RWPE1 (cell line): ENCODE data around the gene GNAQ.

ENCODE experiments used
- CTCF ChIA-PET: fragments of 350-600 bp; sonication (Branson Sonifier 250); formaldehyde crosslinking; extraction: SDS; loops from one replicate; lab custom pipeline; 2021; lab: Yijun Ruan, JAX
- POLR2A ChIA-PET: fragments of 400-600 bp; formaldehyde crosslinking; extraction: SDS; loops from one replicate; lab custom pipeline; 2020; ENCODE audit warnings: antibody characterized with exemption; ENCODE audit not compliant: low non-redundant PET; lab: Yijun Ruan, JAX
- DNase-seq: peaks from one replicate; pipeline ENCODE4 v3.0.0; 2012; ENCODE audit warnings: low spot score
- H3K27ac ChIP-seq: fragments of 450-650 bp; 2 replicates; pipeline ENCODE4 v1.5.1; 2017
- CTCF ChIP-seq: fragments of 450-650 bp; conservative IDR thresholded peaks from 2 replicates; pipeline ENCODE4 v1.5.1; 2017; ENCODE audit warnings: low read depth, mild to moderate bottlenecking

The GNAQ gene

GRCh38 chr9:78031444-78031892, at the start of gene GNAQ:
TSS of gene GNAQ (minus strand) at chr9:78031811. CDS start at chr9:78031235, 576 bp downstream.
- POLR2A ChIA-PET = no interaction called here
- H3K27ac ChIP-seq = peak within 1 kb of the TSS; percentile 91
- no peak for TF ChIP-seq CTCF
- CTCF ChIA-PET = interaction anchor here (0.7 kb wide), 1 partner anchor 54 kb away, joined by 3 read pairs; no protein-coding TSS in a partner anchor
- no peak for DNase-seq

GRCh38 chr9:78074385-78075291, 43.0 kb upstream of the GNAQ start:
- no peak for DNase-seq
- ChIA-PET POLR2A (no interaction called here), CTCF (interaction anchor here (1.0 kb wide), 1 partner anchor 178 kb away, joined by 3 read pairs; no protein-coding TSS in a partner anchor)
- no peak overlapping the region for H3K27ac ChIP-seq
- no peak for TF ChIP-seq CTCF

- no peak overlapping the region for H3K27ac ChIP-seq
- no peak for TF ChIP-seq CTCF
- ChIA-PET CTCF (interaction anchor here (0.6 to 1.0 kb wide), 3 partner anchors 23 to 709 kb away, joined by 3 to 5 read pairs (median 3); no protein-coding TSS in a partner anchor), POLR2A (no interaction called here)
- no peak for DNase-seq
Measured at GRCh38 chr9:78073722-78074121, 42.1 kb upstream of the GNAQ start.

GRCh38 chr9:78072586-78073199, 41.1 kb upstream of the GNAQ start:
- CTCF ChIA-PET = interaction anchor here (1.0 kb wide), 1 partner anchor 10 kb away, joined by 4 read pairs; no protein-coding TSS in a partner anchor
- POLR2A ChIA-PET = no interaction called here
- DNase-seq = no peak
- no peak overlapping the region for H3K27ac ChIP-seq
- TF ChIP-seq CTCF = no peak

GRCh38 chr9:78070521-78070920, 38.9 kb upstream of the GNAQ start:
- CTCF ChIA-PET = no interaction called here
- POLR2A ChIA-PET = no interaction called here
- DNase-seq = no peak
- TF ChIP-seq CTCF = no peak
- H3K27ac ChIP-seq = no peak overlapping the region

GRCh38 chr9:78064075-78064474, 32.5 kb upstream of the GNAQ start:
- no peak for TF ChIP-seq CTCF
- no peak overlapping the region for H3K27ac ChIP-seq
- no peak for DNase-seq
- ChIA-PET POLR2A (no interaction called here), CTCF (no interaction called here)
